Measurements from ENCODE around the gene STIM1.
"Not testable (repeated sequence)": the region's sequence is repeated elsewhere in the genome, so short reads cannot be mapped to it uniquely, and the experiment has no call there.

The STIM1 gene

GRCh38 chr11:3989276-3989920 lies 133.9 kb downstream of the STIM1 start:
- no peak for DNase-seq

- no peak for DNase-seq
Measured at GRCh38 chr11:3989921-3990290, 134.4 kb downstream of the STIM1 start.

GRCh38 chr11:3990406-3990805 lies 134.9 kb downstream of the STIM1 start:
- no peak for DNase-seq

- DNase-seq: no peak
Measured at GRCh38 chr11:3992964-3993363, 137.5 kb downstream of the STIM1 start.

GRCh38 chr11:3994030-3994640 lies 138.7 kb downstream of the STIM1 start:
- DNase-seq: no peak

GRCh38 chr11:3995307-3995706 lies 139.8 kb downstream of the STIM1 start:
- DNase-seq: no peak

- DNase-seq: no peak
Measured at GRCh38 chr11:3995949-3996554, 140.6 kb downstream of the STIM1 start.

- no peak for DNase-seq
Measured at GRCh38 chr11:3996651-3997050, 141.2 kb downstream of the STIM1 start.

GRCh38 chr11:4004753-4005152 lies 149.3 kb downstream of the STIM1 start:
- not testable (repeated sequence) for DNase-seq

- no peak for DNase-seq
Measured at GRCh38 chr11:4006946-4007680, 151.6 kb downstream of the STIM1 start.

- no peak for DNase-seq
Measured at GRCh38 chr11:4008116-4008515, 152.7 kb downstream of the STIM1 start.

- not testable (repeated sequence) for DNase-seq
Measured at GRCh38 chr11:4016602-4017001, 161.1 kb downstream of the STIM1 start.

- no peak for DNase-seq
Measured at GRCh38 chr11:4017129-4017528, 161.7 kb downstream of the STIM1 start.

- no peak for DNase-seq
Measured at GRCh38 chr11:4018641-4019040, 163.2 kb downstream of the STIM1 start.

- no peak for DNase-seq
Measured at GRCh38 chr11:4019891-4020290, 164.4 kb downstream of the STIM1 start.

GRCh38 chr11:4022669-4023068 lies 167.2 kb downstream of the STIM1 start:
- no peak for DNase-seq

GRCh38 chr11:4025248-4025966 lies 169.9 kb downstream of the STIM1 start:
- no peak for DNase-seq

- DNase-seq: no peak
Measured at GRCh38 chr11:4025967-4026324, 170.5 kb downstream of the STIM1 start.

GRCh38 chr11:4026389-4026788 lies 170.9 kb downstream of the STIM1 start:
- DNase-seq: no peak

- no peak for DNase-seq
Measured at GRCh38 chr11:4027746-4028145, 172.3 kb downstream of the STIM1 start.

GRCh38 chr11:4030197-4030596 lies 174.7 kb downstream of the STIM1 start:
- no peak for DNase-seq

GRCh38 chr11:4032097-4032496 lies 176.6 kb downstream of the STIM1 start:
- DNase-seq: no peak

GRCh38 chr11:4035985-4036384 lies 180.5 kb downstream of the STIM1 start:
- DNase-seq: no peak
